ENCODE measurements around the gene SPRYD4. TPM values are rescaled to one million over a fixed set of nuclear protein-coding genes. Genes with fewer than 3 reads are reported as not detected.
A peak's percentile ranks its signal among the peaks of the same experiment; 100 is the strongest.

Gene SPRYD4
- total and polyA plus RNA-seq, 2 experiments from 2014 or later, result 1.6 to 1.8 TPM

DNA sequence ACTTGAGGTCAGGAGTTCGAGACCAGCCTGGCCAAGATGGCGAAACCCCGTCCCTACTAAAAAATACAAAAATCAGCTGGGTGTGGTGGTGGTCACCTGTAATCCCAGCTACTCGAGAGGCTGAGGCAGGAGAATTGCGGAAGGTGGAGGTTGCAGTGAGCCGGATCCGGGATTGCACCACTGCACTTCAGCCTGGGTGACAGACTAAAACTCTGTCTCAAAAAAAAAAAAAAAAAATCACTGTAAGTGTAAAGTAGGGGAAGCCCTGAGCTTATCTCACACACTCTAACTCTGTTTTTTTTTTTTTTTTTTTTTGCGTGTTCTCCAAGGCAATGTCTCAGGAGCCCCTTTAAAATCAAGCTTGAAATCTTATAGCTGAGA is 52.8 kb downstream of the SPRYD4 start:
- H2AFZ ChIP-seq, result peak overlapping the region; percentile 87
- in situ Hi-C loops (cut with MboI), result no loop called here
- no peak for TF ChIP-seq EZH2phosphoT487 (IDR thresholded peaks at IDR 0.05; ENCODE audit: insufficient read depth, low read depth)
- no peak for TF ChIP-seq EZH2 (IDR thresholded peaks at IDR 0.05; ENCODE audit: insufficient read depth, poor library complexity, severe bottlenecking)
- peaks cover 56% of the 10 kb centered on the region for H3K4me1 ChIP-seq (ENCODE audit: insufficient read depth)
- H4K20me1 ChIP-seq (ENCODE audit: insufficient read depth), result no peaks in the 10 kb centered on the region
- DNase-seq, result peak; percentile 45
- H3K9me3 ChIP-seq (ENCODE audit: low read depth), result no peaks in the 10 kb centered on the region
- no peaks in the 10 kb centered on the region for H3K27me3 ChIP-seq (replicated peaks; ENCODE audit: insufficient read depth)
- H3K9ac ChIP-seq, result peak overlapping the region; percentile 81
- H3K4me2 ChIP-seq (ENCODE audit: unreplicated experiment), result peak overlapping the region; percentile 90
- no peaks in the 10 kb centered on the region for H3K9me2 ChIP-seq (ENCODE audit: insufficient read depth)
- peaks cover 44% of the 10 kb centered on the region for H3K79me2 ChIP-seq (ENCODE audit: insufficient read depth)
- H3K4me3 ChIP-seq, result peak overlapping the region; percentile 80
- WGBS, 2 experiments (ENCODE audit: low coverage in 1 of 2, low lambda C conversion rate in 2 of 2, missing lambda C conversion rate in 2 of 2), result 11 to 13% methylated on average over 8 of the region's 8 CpGs
- H3F3A ChIP-seq (ENCODE audit: insufficient read depth), result peaks cover 43% of the 10 kb centered on the region
- H3K36me3 ChIP-seq (ENCODE audit: low read depth), result no peaks in the 10 kb centered on the region
- peak overlapping the region; percentile 68 for H3K27ac ChIP-seq

DNA sequence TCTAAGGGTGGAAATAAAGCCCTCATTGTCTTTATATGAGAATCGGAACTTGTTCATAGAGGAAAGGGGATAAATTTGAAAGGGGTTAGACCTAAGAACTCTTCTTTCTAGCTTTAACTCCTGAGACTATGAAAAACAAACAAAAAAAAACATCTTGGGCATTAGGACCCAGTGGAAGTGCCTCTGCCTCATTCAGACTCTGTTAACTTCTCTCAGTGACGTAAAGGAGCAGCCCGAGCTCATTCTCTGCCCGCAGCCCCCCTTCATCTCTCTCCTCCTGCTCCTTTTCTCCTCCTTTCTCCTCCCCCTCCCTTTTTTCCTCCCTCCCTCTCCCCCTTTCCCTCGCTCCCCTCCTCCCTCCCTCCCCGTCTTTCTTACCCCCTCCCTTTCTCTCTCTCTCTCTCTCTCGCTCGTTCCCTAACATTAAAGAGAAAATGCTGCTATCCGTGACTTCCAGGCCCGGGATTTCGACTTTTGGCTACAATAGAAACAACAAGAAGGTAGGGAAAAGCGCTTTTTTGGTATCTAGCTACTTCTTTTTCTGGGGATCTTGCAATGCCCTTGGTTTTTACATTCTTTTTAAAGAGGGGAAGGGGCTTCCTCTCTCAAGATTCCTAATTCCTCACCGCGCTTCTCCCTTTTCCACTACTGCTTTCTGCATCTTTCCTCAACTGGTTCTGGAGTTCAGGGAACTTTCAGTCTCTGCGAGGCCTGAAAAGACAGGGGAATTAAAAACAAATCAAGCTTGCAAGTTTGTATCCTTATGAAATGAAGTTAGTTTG is 53.4 kb downstream of the SPRYD4 start, which contains the start of gene RBMS2:
TSS of gene RBMS2 (plus strand) at position 231 of the 782 bp plus-strand sequence. CDS start at position 435, 204 bp downstream.
- Histone ChIP-seq H3K9me2 (ENCODE audit: insufficient read depth) (no peaks in the 10 kb centered on the region), H3K36me3 (ENCODE audit: low read depth) (no peaks in the 10 kb centered on the region), H3F3A (ENCODE audit: insufficient read depth) (peaks cover 49% of the 10 kb centered on the region), H3K4me3 (peak within 1 kb of the TSS; percentile 80), H3K4me2 (ENCODE audit: unreplicated experiment) (peak within 1 kb of the TSS; percentile 90), H3K9ac (peak within 1 kb of the TSS; percentile 81), H3K9me3 (ENCODE audit: low read depth) (no peaks in the 10 kb centered on the region), H2AFZ (peak within 1 kb of the TSS; percentile 87), H4K20me1 (ENCODE audit: insufficient read depth) (no peaks in the 10 kb centered on the region), H3K27me3 (replicated peaks; ENCODE audit: insufficient read depth) (no peaks in the 10 kb centered on the region), H3K79me2 (ENCODE audit: insufficient read depth) (peaks cover 50% of the 10 kb centered on the region), H3K4me1 (ENCODE audit: insufficient read depth) (peaks cover 61% of the 10 kb centered on the region), H3K27ac (peak within 1 kb of the TSS; percentile 68)
- DNase-seq, result peak; percentile 96
- in situ Hi-C loops (cut with MboI), result no loop called here
- TF ChIP-seq EZH2phosphoT487 (IDR thresholded peaks at IDR 0.05; ENCODE audit: insufficient read depth, low read depth), result no peak
- no peak for TF ChIP-seq EZH2 (IDR thresholded peaks at IDR 0.05; ENCODE audit: insufficient read depth, poor library complexity, severe bottlenecking)
- 1 to 9% methylated on average over 10 to 15 of the region's 15 CpGs for WGBS, 2 experiments (ENCODE audit: low coverage in 1 of 2, low lambda C conversion rate in 2 of 2, missing lambda C conversion rate in 2 of 2)

DNA sequence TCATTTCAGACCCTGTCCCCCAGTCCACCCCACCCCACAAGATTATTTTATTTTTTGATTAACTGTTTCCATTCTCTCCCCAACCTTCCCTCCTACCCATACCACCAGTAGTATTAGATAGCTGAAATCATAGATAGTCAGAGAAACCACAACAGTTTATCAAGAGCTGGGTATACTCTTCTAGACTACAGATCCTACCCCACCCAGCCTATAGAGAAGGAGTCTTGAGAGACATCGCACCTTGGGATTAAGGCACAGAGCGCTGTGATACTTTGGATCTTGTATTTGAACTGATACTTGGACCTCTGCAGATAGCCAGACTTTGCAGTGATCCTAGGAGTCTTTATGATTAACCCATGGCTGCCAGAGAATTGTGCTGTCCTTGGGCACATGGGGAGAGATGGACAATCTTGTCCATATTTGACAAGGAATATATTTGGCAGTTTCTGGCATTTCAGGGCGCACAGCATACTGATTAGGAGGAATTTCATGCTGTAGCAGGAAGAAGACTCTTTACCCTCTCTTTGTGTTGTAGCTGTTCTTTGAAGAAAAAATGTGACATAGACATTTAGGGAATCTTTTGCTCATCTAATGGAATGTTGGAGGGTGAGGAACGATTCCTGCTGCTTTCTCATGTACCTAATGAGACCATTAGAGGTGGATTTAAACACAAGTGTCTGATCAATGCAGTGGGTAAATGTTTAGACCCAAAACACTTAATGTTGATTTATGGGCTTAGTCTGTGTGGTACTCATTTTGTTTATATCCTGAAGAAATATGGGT is 54.2 kb downstream of the SPRYD4 start:
- in situ Hi-C loops (cut with MboI), result no loop called here
- Histone ChIP-seq H4K20me1 (ENCODE audit: insufficient read depth) (no peaks in the 10 kb centered on the region), H3K79me2 (ENCODE audit: insufficient read depth) (peaks cover 58% of the 10 kb centered on the region), H3K27me3 (replicated peaks; ENCODE audit: insufficient read depth) (no peaks in the 10 kb centered on the region), H3K27ac (peak overlapping the region; percentile 68), H3K9ac (peak overlapping the region; percentile 81), H3F3A (ENCODE audit: insufficient read depth) (peaks cover 54% of the 10 kb centered on the region), H3K9me2 (ENCODE audit: insufficient read depth) (no peaks in the 10 kb centered on the region), H2AFZ (peak overlapping the region; percentile 87), H3K4me1 (ENCODE audit: insufficient read depth) (peaks cover 70% of the 10 kb centered on the region), H3K36me3 (ENCODE audit: low read depth) (no peaks in the 10 kb centered on the region), H3K4me2 (ENCODE audit: unreplicated experiment) (peak overlapping the region; percentile 90), H3K9me3 (ENCODE audit: low read depth) (no peaks in the 10 kb centered on the region), H3K4me3 (peak overlapping the region; percentile 80)
- DNase-seq, result peak; percentile 59
- TF ChIP-seq EZH2phosphoT487 (IDR thresholded peaks at IDR 0.05; ENCODE audit: insufficient read depth, low read depth), result no peak
- TF ChIP-seq EZH2 (IDR thresholded peaks at IDR 0.05; ENCODE audit: insufficient read depth, poor library complexity, severe bottlenecking), result no peak
- WGBS, 2 experiments (ENCODE audit: low coverage in 1 of 2, low lambda C conversion rate in 2 of 2, missing lambda C conversion rate in 2 of 2), result 0 to 2% methylated on average over 4 of the region's 4 CpGs

DNA sequence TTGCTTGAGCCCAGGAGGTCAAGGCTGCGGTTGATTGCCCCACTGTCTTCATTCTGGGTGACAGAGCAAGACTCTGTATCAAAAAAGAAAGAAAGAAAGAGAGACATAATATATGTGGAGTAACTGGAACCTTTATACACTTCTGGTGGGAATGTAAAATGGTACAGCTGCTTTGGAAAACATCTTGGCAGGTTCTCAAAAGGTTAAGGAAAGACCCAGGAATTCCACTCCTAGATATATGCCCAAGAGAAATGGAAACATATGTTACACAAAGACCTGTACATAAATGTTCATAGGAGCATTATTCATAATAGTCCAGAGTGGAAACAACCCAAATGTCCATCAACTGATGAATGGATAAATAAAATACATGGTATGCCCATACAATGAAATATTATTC is 60.5 kb downstream of the SPRYD4 start:
- H3K9me3 ChIP-seq (ENCODE audit: low read depth), result no peaks in the 10 kb centered on the region
- H3K9ac ChIP-seq, result no peak overlapping the region
- no peak for DNase-seq
- peaks cover 100% of the 10 kb centered on the region for H3K79me2 ChIP-seq (ENCODE audit: insufficient read depth)
- H3K4me3 ChIP-seq, result no peak overlapping the region
- H3K9me2 ChIP-seq (ENCODE audit: insufficient read depth), result no peaks in the 10 kb centered on the region
- peak overlapping the region; percentile 19 for H3K4me2 ChIP-seq (ENCODE audit: unreplicated experiment)
- H3K36me3 ChIP-seq (ENCODE audit: low read depth), result no peaks in the 10 kb centered on the region
- H2AFZ ChIP-seq, result no peak overlapping the region
- peaks cover 11% of the 10 kb centered on the region for H3F3A ChIP-seq (ENCODE audit: insufficient read depth)
- no peaks in the 10 kb centered on the region for H4K20me1 ChIP-seq (ENCODE audit: insufficient read depth)
- in situ Hi-C loops (cut with MboI), result no loop called here
- peaks cover 47% of the 10 kb centered on the region for H3K4me1 ChIP-seq (ENCODE audit: insufficient read depth)
- no peak overlapping the region for H3K27ac ChIP-seq
- WGBS, 2 experiments (ENCODE audit: low coverage in 1 of 2, low lambda C conversion rate in 2 of 2, missing lambda C conversion rate in 2 of 2), result 91 to 97% methylated on average over 1 of the region's 1 CpG
- no peaks in the 10 kb centered on the region for H3K27me3 ChIP-seq (replicated peaks; ENCODE audit: insufficient read depth)
- no peak for TF ChIP-seq EZH2phosphoT487 (IDR thresholded peaks at IDR 0.05; ENCODE audit: insufficient read depth, low read depth)
- no peak for TF ChIP-seq EZH2 (IDR thresholded peaks at IDR 0.05; ENCODE audit: insufficient read depth, poor library complexity, severe bottlenecking)

Other genes starting within 250 kb of the SPRYD4 start
- 120 and 125 TPM in 2 replicates for gene RNF41, start 246.7 kb upstream of the SPRYD4 start, total RNA-seq (2014; rRNA removed; shearing (Covaris generic))
- 37.6 and 39.4 TPM in 2 replicates for gene RNF41, start 246.7 kb upstream of the SPRYD4 start, polyA plus RNA-seq (2016; fragmentation: Nextera tagmentation; extraction: Ambion mirVana)
- 29.9 and 42.1 TPM in 2 replicates for gene NABP2, start 244.2 kb upstream of the SPRYD4 start, total RNA-seq (2014; rRNA removed; shearing (Covaris generic))
- gene NABP2, start 244.2 kb upstream of the SPRYD4 start, polyA plus RNA-seq (2016; fragmentation: Nextera tagmentation; extraction: Ambion mirVana), result 40.1 and 40.4 TPM in 2 replicates
- gene SLC39A5, start 238.5 kb upstream of the SPRYD4 start, total RNA-seq (2014; rRNA removed; shearing (Covaris generic)), result not detected in 2 replicates
- gene SLC39A5, start 238.5 kb upstream of the SPRYD4 start, polyA plus RNA-seq (2016; fragmentation: Nextera tagmentation; extraction: Ambion mirVana), result not detected in 2 replicates
- gene ANKRD52, start 210.2 kb upstream of the SPRYD4 start, total RNA-seq (2014; rRNA removed; shearing (Covaris generic)), result 24.5 and 26.9 TPM in 2 replicates
- gene ANKRD52, start 210.2 kb upstream of the SPRYD4 start, polyA plus RNA-seq (2016; fragmentation: Nextera tagmentation; extraction: Ambion mirVana), result 61.5 and 61.7 TPM in 2 replicates
- 8.2 and 10.3 TPM in 2 replicates for gene COQ10A, start 201.6 kb upstream of the SPRYD4 start, total RNA-seq (2014; rRNA removed; shearing (Covaris generic))
- gene COQ10A, start 201.6 kb upstream of the SPRYD4 start, polyA plus RNA-seq (2016; fragmentation: Nextera tagmentation; extraction: Ambion mirVana), result 9.6 and 9.8 TPM in 2 replicates
- gene CS, start 168.2 kb upstream of the SPRYD4 start, total RNA-seq (2014; rRNA removed; shearing (Covaris generic)), result 67.2 and 74.7 TPM in 2 replicates
- 76.2 and 77.8 TPM in 2 replicates for gene CS, start 168.2 kb upstream of the SPRYD4 start, polyA plus RNA-seq (2016; fragmentation: Nextera tagmentation; extraction: Ambion mirVana)
- gene CNPY2, start 152.6 kb upstream of the SPRYD4 start, total RNA-seq (2014; rRNA removed; shearing (Covaris generic)), result 89.9 and 97.5 TPM in 2 replicates
- 248 and 253 TPM in 2 replicates for gene CNPY2, start 152.6 kb upstream of the SPRYD4 start, polyA plus RNA-seq (2016; fragmentation: Nextera tagmentation; extraction: Ambion mirVana)
- gene PAN2, start 134.6 kb upstream of the SPRYD4 start, total RNA-seq (2014; rRNA removed; shearing (Covaris generic)), result 20.2 and 22.1 TPM in 2 replicates
- gene PAN2, start 134.6 kb upstream of the SPRYD4 start, polyA plus RNA-seq (2016; fragmentation: Nextera tagmentation; extraction: Ambion mirVana), result 7.2 and 9.1 TPM in 2 replicates
- gene IL23A, start 129.7 kb upstream of the SPRYD4 start, total RNA-seq (2014; rRNA removed; shearing (Covaris generic)), result not detected in 2 replicates
- 0.19 and 0.31 TPM in 2 replicates for gene IL23A, start 129.7 kb upstream of the SPRYD4 start, polyA plus RNA-seq (2016; fragmentation: Nextera tagmentation; extraction: Ambion mirVana)
- gene STAT2, start 108.5 kb upstream of the SPRYD4 start, total RNA-seq (2014; rRNA removed; shearing (Covaris generic)), result 208 and 220 TPM in 2 replicates
- gene STAT2, start 108.5 kb upstream of the SPRYD4 start, polyA plus RNA-seq (2016; fragmentation: Nextera tagmentation; extraction: Ambion mirVana), result 104 and 109 TPM in 2 replicates
- gene APOF, start 105.7 kb upstream of the SPRYD4 start, total RNA-seq (2014; rRNA removed; shearing (Covaris generic)), result not detected in 2 replicates
- not detected in 2 replicates for gene APOF, start 105.7 kb upstream of the SPRYD4 start, polyA plus RNA-seq (2016; fragmentation: Nextera tagmentation; extraction: Ambion mirVana)
- 4.2 and 4.5 TPM in 2 replicates for gene TIMELESS, start 19.2 kb upstream of the SPRYD4 start, total RNA-seq (2014; rRNA removed; shearing (Covaris generic))
- gene TIMELESS, start 19.2 kb upstream of the SPRYD4 start, polyA plus RNA-seq (2016; fragmentation: Nextera tagmentation; extraction: Ambion mirVana), result 6.8 and 7.9 TPM in 2 replicates
- not detected in 2 replicates for gene MIP, start 13.9 kb upstream of the SPRYD4 start, total RNA-seq (2014; rRNA removed; shearing (Covaris generic))
- not detected in 2 replicates for gene MIP, start 13.9 kb upstream of the SPRYD4 start, polyA plus RNA-seq (2016; fragmentation: Nextera tagmentation; extraction: Ambion mirVana)
- not detected in 2 replicates for gene GLS2, start 19.6 kb downstream of the SPRYD4 start, total RNA-seq (2014; rRNA removed; shearing (Covaris generic))
- gene GLS2, start 19.6 kb downstream of the SPRYD4 start, polyA plus RNA-seq (2016; fragmentation: Nextera tagmentation; extraction: Ambion mirVana), result 0.20 TPM in 1 of 2 replicates, not detected in the other
- gene RBMS2, start 53.2 kb downstream of the SPRYD4 start, total RNA-seq (2014; rRNA removed; shearing (Covaris generic)), result 23.8 and 28.7 TPM in 2 replicates
- gene RBMS2, start 53.2 kb downstream of the SPRYD4 start, polyA plus RNA-seq (2016; fragmentation: Nextera tagmentation; extraction: Ambion mirVana), result 20.9 and 28.7 TPM in 2 replicates
- gene BAZ2A, start 161.7 kb downstream of the SPRYD4 start, total RNA-seq (2014; rRNA removed; shearing (Covaris generic)), result 13.0 and 24.7 TPM in 2 replicates
- gene BAZ2A, start 161.7 kb downstream of the SPRYD4 start, polyA plus RNA-seq (2016; fragmentation: Nextera tagmentation; extraction: Ambion mirVana), result 19.0 and 23.2 TPM in 2 replicates
- gene ATP5F1B, start 177.4 kb downstream of the SPRYD4 start, total RNA-seq (2014; rRNA removed; shearing (Covaris generic)), result 456 and 505 TPM in 2 replicates
- 826 and 857 TPM in 2 replicates for gene ATP5F1B, start 177.4 kb downstream of the SPRYD4 start, polyA plus RNA-seq (2016; fragmentation: Nextera tagmentation; extraction: Ambion mirVana)
- 79.9 and 89.2 TPM in 2 replicates for gene PTGES3, start 219.7 kb downstream of the SPRYD4 start, total RNA-seq (2014; rRNA removed; shearing (Covaris generic))
- gene PTGES3, start 219.7 kb downstream of the SPRYD4 start, polyA plus RNA-seq (2016; fragmentation: Nextera tagmentation; extraction: Ambion mirVana), result 237 and 245 TPM in 2 replicates